T47D (cell line): ENCODE results near the gene PMFBP1.

ENCODE experiments used
- DNase-seq, 2 experiments: peaks; one replicate each; pipeline versions ENCODE4 v3.0.0 to v3.0.0-alpha.2; 2011 to 2012; ENCODE audit warnings: low read depth in 1 of 2, low spot score in 1 of 2
- JUND ChIP-seq: IDR thresholded peaks from 2 replicates; pipeline ENCODE4 v1.6.1; 2012; ENCODE audit warnings: low read depth
- in situ Hi-C: cut with HindIII; loops from 2 replicates; pipeline ENCODE4 v1.10.0; 2016; ENCODE audit warnings: low sequenced_read_pairs, low pct_unique_long_range_greater_than_20kb

PMFBP1 gene

GRCh38 chr16:72202014-72202413, 30.1 kb upstream of the PMFBP1 start:
- TF ChIP-seq JUND, result no peak
- in situ Hi-C loops, result no loop called here
- DNase-seq, result no peak

GRCh38 chr16:72201387-72201786, 29.4 kb upstream of the PMFBP1 start:
- DNase-seq, result no peak
- no peak for TF ChIP-seq JUND
- in situ Hi-C loops, result no loop called here

- no peak for DNase-seq
- TF ChIP-seq JUND, result no peak
- in situ Hi-C loops, result no loop called here
These were observed 27.9 kb upstream of the PMFBP1 start for GRCh38 chr16:72199761-72200337.

GRCh38 chr16:72198771-72199201, 26.8 kb upstream of the PMFBP1 start:
- DNase-seq, result no peak
- no peak for TF ChIP-seq JUND
- in situ Hi-C loops, result no loop called here

- no peak for TF ChIP-seq JUND
- no peak for DNase-seq
- in situ Hi-C loops, result no loop called here
These were observed 26.2 kb upstream of the PMFBP1 start for GRCh38 chr16:72198021-72198711.

- TF ChIP-seq JUND, result no peak
- no peak for DNase-seq
- in situ Hi-C loops, result no loop called here
These were observed 25.6 kb upstream of the PMFBP1 start for GRCh38 chr16:72197545-72197944.

- no peak for DNase-seq
- no peak for TF ChIP-seq JUND
- in situ Hi-C loops, result no loop called here
These were observed 23.7 kb upstream of the PMFBP1 start for GRCh38 chr16:72195609-72196008.

GRCh38 chr16:72191551-72191950, 19.6 kb upstream of the PMFBP1 start:
- DNase-seq, result no peak
- in situ Hi-C loops, result no loop called here

GRCh38 chr16:72189865-72190371, 18.0 kb upstream of the PMFBP1 start:
- no peak for TF ChIP-seq JUND
- no peak for DNase-seq
- in situ Hi-C loops, result no loop called here

More at GRCh38 chr16:72191551-72191950, 19.6 kb upstream of the PMFBP1 start:
- TF ChIP-seq JUND, result no peak

GRCh38 chr16:72188541-72188940, 16.6 kb upstream of the PMFBP1 start:
- in situ Hi-C loops, result no loop called here
- DNase-seq, result no peak
- TF ChIP-seq JUND, result no peak

- no peak for TF ChIP-seq JUND
- no peak for DNase-seq
- in situ Hi-C loops, result no loop called here
These were observed 15.6 kb upstream of the PMFBP1 start for GRCh38 chr16:72187551-72187950.

GRCh38 chr16:72182976-72183375, 11.0 kb upstream of the PMFBP1 start:
- TF ChIP-seq JUND, result no peak
- DNase-seq, result no peak
- in situ Hi-C loops, result no loop called here

GRCh38 chr16:72179204-72179970, 7.4 kb upstream of the PMFBP1 start:
- TF ChIP-seq JUND, result no peak
- DNase-seq, result no peak
- in situ Hi-C loops, result no loop called here
